Endothelial cell of umbilical vein (primary cell): Measurements from ENCODE around the gene CCDC195. TPM values are rescaled to one million over a fixed set of nuclear protein-coding genes. Genes with fewer than 3 reads are reported as not detected.

Source experiments
- BruUV-seq: library from RNA; stranded (reverse); fragments of 400-500 nt; replicated peaks from 2 replicates; lab custom pipeline; 2021; lab: Mats Ljungman, UMichigan
- CTCF ChIA-PET: fragments of 300-600, 350-600 bp; sonication (Branson Sonifier 250); formaldehyde crosslinking; loops from one replicate; lab custom pipeline; 2021; ENCODE audit warnings: antibody characterized with exemption, inconsistent platforms; lab: Charles Lee
- POLR2A ChIA-PET: fragments of 300-600, 350-600 bp; sonication (Branson Sonifier 250); formaldehyde crosslinking; loops from one replicate; lab custom pipeline; 2021; ENCODE audit warnings: antibody characterized with exemption, inconsistent platforms; lab: Charles Lee
- DNase-seq: peaks from one replicate; pipeline ENCODE4 v3.0.0-alpha.2; 2011; ENCODE audit warnings: low read depth, low spot score
- FAIRE-seq: peaks from 2 replicates; lab custom pipeline; 2011; peaks lifted over from hg19 to GRCh38; lab: Jason Lieb, UNC
- H2AFZ ChIP-seq: 2 replicates; pipeline ENCODE4 v1.6.0; 2012; ENCODE audit warnings: low read depth, low read length, control low read depth, inconsistent platforms
- H3K27ac ChIP-seq: 2 replicates; pipeline ENCODE4 v1.5.1; 2011; ENCODE audit warnings: low read depth, mild to moderate bottlenecking, control low read depth, low read length, moderate library complexity; ENCODE audit not compliant: insufficient read depth
- H3K27me3 ChIP-seq, 2 experiments: 2 replicates each; pipeline versions ENCODE4 v1.6.0 to v1.6.1; 2011; ENCODE audit warnings: low read length in 2 of 2, mixed read lengths in 1 of 2; ENCODE audit not compliant: control insufficient read depth in 2 of 2, insufficient read depth in 2 of 2
- H3K36me3 ChIP-seq, 2 experiments: 2 replicates in 1 of 2; 3 replicates in 1 of 2; pipeline ENCODE4 v1.5.1; 2011; ENCODE audit warnings: low read length in 2 of 2, mild to moderate bottlenecking in 1 of 2, moderate library complexity in 1 of 2; ENCODE audit not compliant: control insufficient read depth in 2 of 2, insufficient read depth in 2 of 2; ENCODE audit errors: extremely low read depth in 1 of 2
- H3K4me1 ChIP-seq: 3 replicates; pipeline ENCODE4 v1.5.1; 2011; ENCODE audit warnings: mild to moderate bottlenecking, low read length; ENCODE audit not compliant: control insufficient read depth, insufficient read depth; ENCODE audit errors: extremely low read depth
- H3K4me2 ChIP-seq: 2 replicates; pipeline ENCODE4 v1.6.1; 2011; ENCODE audit warnings: low read length, control low read depth, mixed read lengths; ENCODE audit not compliant: insufficient read depth
- H3K4me3 ChIP-seq, 3 experiments: fragments of 200-600 bp in 1 of 3; sonication (generic), shearing (Covaris generic) in 1 of 3; replicated peaks in 1 of 3; 2 replicates each; pipeline ENCODE4 v1.5.1; 2011 to 2016; ENCODE audit warnings: control low read depth in 3 of 3, low read length in 3 of 3, mild to moderate bottlenecking in 2 of 3, inconsistent platforms in 1 of 3, low read depth in 1 of 3, moderate library complexity in 1 of 3; ENCODE audit not compliant: insufficient read depth in 1 of 3
- H3K79me2 ChIP-seq: 2 replicates; pipeline ENCODE4 v1.6.0; 2012; ENCODE audit warnings: low read length, inconsistent platforms; ENCODE audit not compliant: control insufficient read depth, insufficient read depth
- H3K9ac ChIP-seq: replicated peaks from 2 replicates; pipeline ENCODE3; 2011; ENCODE audit warnings: low read length, control low read depth; ENCODE audit not compliant: insufficient read depth; ENCODE audit errors: extremely low read depth
- H3K9me1 ChIP-seq: replicated peaks from 3 replicates; pipeline ENCODE4 v1.6.0; 2011; ENCODE audit warnings: mild to moderate bottlenecking, low read length; ENCODE audit not compliant: control insufficient read depth, insufficient read depth; ENCODE audit errors: extremely low read depth
- H3K9me3 ChIP-seq: replicated peaks from 2 replicates; pipeline ENCODE4 v1.5.1; 2012; ENCODE audit warnings: low read length, inconsistent platforms; ENCODE audit not compliant: control insufficient read depth, insufficient read depth
- H4K20me1 ChIP-seq: replicated peaks from 2 replicates; pipeline ENCODE3; 2011; ENCODE audit warnings: mild to moderate bottlenecking, low read length; ENCODE audit not compliant: control insufficient read depth, insufficient read depth; ENCODE audit errors: extremely low read depth
- CTCF ChIP-seq, 2 donors: IDR thresholded peaks; 1 replicate in 1 of 2; 2 replicates in 1 of 2; pipeline ENCODE4 v1.5.1; 2011; ENCODE audit warnings: low read length in 2 of 2, mild to moderate bottlenecking in 2 of 2, moderate library complexity in 2 of 2, control low read depth in 1 of 2, inconsistent platforms in 1 of 2, low read depth in 1 of 2; ENCODE audit not compliant: insufficient read depth in 1 of 2; ENCODE audit errors: extremely low read depth in 1 of 2
- GATA2 ChIP-seq: IDR thresholded peaks from 2 replicates; pipeline ENCODE4 v1.7.0; 2011; ENCODE audit warnings: low read depth, mild to moderate bottlenecking, moderate library complexity, mixed read lengths, low read length; ENCODE audit not compliant: insufficient read length, insufficient read depth
- MAX ChIP-seq: IDR thresholded peaks from 2 replicates; pipeline ENCODE4 v1.6.1; 2011; ENCODE audit not compliant: insufficient read depth, insufficient read length
- dilution Hi-C: fragments of 300-500 bp; cut with MboI; formaldehyde crosslinking; loops from one replicate; pipeline ENCODE4 v1.15.0; 2019; ENCODE audit warnings: low sequenced_read_pairs; ENCODE audit not compliant: extremely low pct_ligation_motif_present
- intact Hi-C: fragments of 100-400 bp; cut with micrococcal nuclease; formaldehyde crosslinking; loops from one replicate; pipeline ENCODE4 v1.10.0; 2022
- polyA plus RNA-seq, 4 experiments: library from polyadenylated mRNA; depleted of rRNA in 3 of 4; stranded (reverse) in 3 of 4; unstranded in 1 of 4; fragments of >200 nt; gene quantifications; 2 replicates each; pipeline versions ENCODE4 v1.2.1 to v1.2.3, GENCODE V29; 2011 to 2012; ENCODE audit warnings: missing spikeins in 1 of 4
- total RNA-seq: library from RNA; stranded (reverse); gene quantifications from 2 replicates; pipeline ENCODE4 v1.2.3, GENCODE V29; 2021

The CCDC195 gene
- total and polyA plus RNA-seq, 2 donors (not counting 3 experiments of a cell fraction or from before 2014, with no cell fraction given), result not detected

DNA sequence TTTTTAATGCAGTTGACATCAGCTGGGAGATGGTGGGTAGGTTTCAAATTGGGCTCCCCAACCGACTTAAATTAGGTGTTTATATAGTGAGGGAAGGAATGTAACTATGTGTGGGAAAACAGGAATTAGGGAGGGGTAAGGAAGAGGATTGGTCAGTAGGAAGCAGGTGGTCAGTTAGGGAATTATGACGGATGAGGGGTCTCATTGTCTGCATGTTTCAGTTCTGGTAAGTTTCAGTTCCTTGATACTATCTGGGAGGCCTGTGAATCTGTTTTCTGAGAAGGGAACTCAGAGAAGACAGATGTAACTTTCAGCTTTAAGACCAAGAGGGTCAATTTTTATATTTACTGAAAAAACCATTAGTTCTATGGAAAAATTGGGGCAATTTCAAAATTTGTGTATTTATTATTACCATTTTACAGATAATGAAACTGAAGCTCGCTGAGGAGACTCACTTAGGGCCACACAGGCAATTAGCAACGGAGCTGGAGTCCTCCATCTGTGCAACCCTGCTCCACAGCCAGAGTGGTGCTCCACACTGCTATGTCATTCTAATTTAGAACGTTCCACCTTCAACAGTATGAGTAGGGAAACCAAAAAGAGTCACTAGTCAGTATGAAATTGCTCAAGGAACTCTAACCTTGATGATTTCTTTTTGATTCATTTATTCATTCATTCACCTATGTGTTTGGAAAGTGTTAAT, 36.0 kb upstream of the CCDC195 start:
- dilution Hi-C loops, result no loop called here
- CTCF ChIA-PET, result no interaction called here
- no TSS peak for BruUV-seq

More for the DNA sequence above, 36.0 kb upstream of the CCDC195 start:
- DNase-seq, result no peak
- Histone ChIP-seq H2AFZ (no peak overlapping the region), H3K4me1 (no peaks in the 10 kb centered on the region), H3K9me1 (no peaks in the 10 kb centered on the region), H3K9me3 (no peaks in the 10 kb centered on the region), H3K79me2 (no peaks in the 10 kb centered on the region), H3K9ac (no peak overlapping the region), H3K27me3 (no peaks in the 10 kb centered on the region), H3K27ac (no peak overlapping the region), H3K4me2 (no peak overlapping the region), H4K20me1 (no peaks in the 10 kb centered on the region), H3K36me3 (no peaks in the 10 kb centered on the region), H3K4me3 (no peak overlapping the region)
- POLR2A ChIA-PET, result no interaction called here
- TF ChIP-seq GATA2 (no peak), MAX (no peak), CTCF (IDR thresholded peaks at IDR 0.05; ENCODE audit: extremely low read depth in 1 of 2, insufficient read depth in 1 of 2, low read depth in 1 of 2, low read length in 2 of 2) (no peak)
- intact Hi-C loops, result no loop called here
- no peak for FAIRE-seq
